Neural progenitor cell (in vitro differentiated cells): Measurements from ENCODE around the gene MAGEB5.

Experiments
- EZH2 ChIP-seq: fragments of 200-600 bp; sonication (generic); IDR thresholded peaks from 2 replicates; pipeline ENCODE4 v1.6.1; 2017; ENCODE audit warnings: antibody characterized with exemption, mild to moderate bottlenecking, moderate library complexity
- EZH2phosphoT487 ChIP-seq: fragments of 200-600 bp; sonication (generic); IDR thresholded peaks from 2 replicates; pipeline ENCODE4 v1.6.1; 2017; ENCODE audit warnings: antibody characterized with exemption
- TF ChIP-seq, protein P1 (sequence below): fragments of 200-600 bp; sonication (generic); IDR thresholded peaks from 2 replicates; pipeline ENCODE4 v1.5.1; 2017; ENCODE audit warnings: antibody characterized with exemption, mild to moderate bottlenecking

DNA sequence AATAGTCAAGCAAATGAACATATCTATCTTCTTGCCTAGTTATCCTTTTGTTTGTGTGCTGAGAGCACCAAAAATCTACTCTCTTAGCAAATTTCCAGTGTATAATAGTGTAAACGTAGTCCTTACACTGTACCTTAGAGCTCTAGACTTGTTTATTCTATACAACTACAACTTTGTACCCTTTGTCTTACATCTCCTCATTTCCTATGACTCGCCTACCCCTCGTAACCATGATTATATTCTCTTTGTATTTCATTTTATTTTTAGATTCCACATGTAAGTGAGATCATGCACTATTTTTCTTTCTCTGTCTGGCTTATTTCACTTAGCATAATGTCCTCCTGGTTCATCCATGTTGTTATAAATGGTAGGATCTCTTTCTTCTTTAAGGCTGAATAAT lies 37.6 kb downstream of the MAGEB5 start:
- TF ChIP-seq, protein P1, sequence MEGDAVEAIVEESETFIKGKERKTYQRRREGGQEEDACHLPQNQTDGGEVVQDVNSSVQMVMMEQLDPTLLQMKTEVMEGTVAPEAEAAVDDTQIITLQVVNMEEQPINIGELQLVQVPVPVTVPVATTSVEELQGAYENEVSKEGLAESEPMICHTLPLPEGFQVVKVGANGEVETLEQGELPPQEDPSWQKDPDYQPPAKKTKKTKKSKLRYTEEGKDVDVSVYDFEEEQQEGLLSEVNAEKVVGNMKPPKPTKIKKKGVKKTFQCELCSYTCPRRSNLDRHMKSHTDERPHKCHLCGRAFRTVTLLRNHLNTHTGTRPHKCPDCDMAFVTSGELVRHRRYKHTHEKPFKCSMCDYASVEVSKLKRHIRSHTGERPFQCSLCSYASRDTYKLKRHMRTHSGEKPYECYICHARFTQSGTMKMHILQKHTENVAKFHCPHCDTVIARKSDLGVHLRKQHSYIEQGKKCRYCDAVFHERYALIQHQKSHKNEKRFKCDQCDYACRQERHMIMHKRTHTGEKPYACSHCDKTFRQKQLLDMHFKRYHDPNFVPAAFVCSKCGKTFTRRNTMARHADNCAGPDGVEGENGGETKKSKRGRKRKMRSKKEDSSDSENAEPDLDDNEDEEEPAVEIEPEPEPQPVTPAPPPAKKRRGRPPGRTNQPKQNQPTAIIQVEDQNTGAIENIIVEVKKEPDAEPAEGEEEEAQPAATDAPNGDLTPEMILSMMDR, result no peak
- TF ChIP-seq EZH2 (no peak), EZH2phosphoT487 (no peak)
